OCI-LY3 (cell line): Measurements from ENCODE around the gene CARD19.

ENCODE experiments used
- H2AFZ ChIP-seq: fragments of 200-600, 300-600 bp; shearing (Covaris generic); 2 replicates; pipeline ENCODE4 v1.6.0; 2014; ENCODE audit warnings: antibody characterized with exemption, low read depth, low read length
- H3K27ac ChIP-seq: fragments of 200-600, 300-600 bp; sonication (generic); 2 replicates; pipeline ENCODE4 v1.5.1; 2014; ENCODE audit warnings: mild to moderate bottlenecking, low read length, moderate library complexity, mixed read lengths
- H3K27me3 ChIP-seq: fragments of 200-600, 300-600 bp; sonication (generic); 2 replicates; pipeline ENCODE4 v1.6.1; 2014; ENCODE audit warnings: low read depth, low read length, mixed read lengths
- H3K36me3 ChIP-seq: fragments of 200-600, 300-600 bp; sonication (generic); replicated peaks from 2 replicates; pipeline ENCODE3; 2014; ENCODE audit warnings: low read depth, low read length, mixed read lengths
- H3K4me1 ChIP-seq: fragments of 300-600, 200-600 bp; sonication (generic); 2 replicates; pipeline ENCODE4 v1.6.1; 2014; ENCODE audit warnings: low read length, mixed read lengths
- H3K4me2 ChIP-seq: fragments of 200-600, 300-600 bp; sonication (generic); 2 replicates; pipeline ENCODE4 v1.6.1; 2014; ENCODE audit warnings: low read length, mixed read lengths
- H3K4me3 ChIP-seq: fragments of 300-600, 200-600 bp; sonication (generic); 2 replicates; pipeline ENCODE4 v1.5.1; 2014; ENCODE audit warnings: antibody characterized with exemption, mild to moderate bottlenecking, low read length, moderate library complexity
- H3K79me2 ChIP-seq: fragments of 300-600, 200-600 bp; shearing (Covaris generic); 2 replicates; pipeline ENCODE4 v1.6.1; 2014; ENCODE audit warnings: mild to moderate bottlenecking, low read length, mixed read lengths
- H3K9ac ChIP-seq: fragments of 300-600, 200-600 bp; shearing (Covaris generic); 2 replicates; pipeline ENCODE4 v1.6.0; 2014; ENCODE audit warnings: mild to moderate bottlenecking, low read length, moderate library complexity
- H3K9me3 ChIP-seq: fragments of 200-600, 300-600 bp; shearing (Covaris generic); 2 replicates; pipeline ENCODE4 v1.6.1; 2014; ENCODE audit warnings: low read length, mixed read lengths; ENCODE audit not compliant: insufficient read depth
- H4K20me1 ChIP-seq: fragments of 200-600, 300-600 bp; sonication (generic); 2 replicates; pipeline ENCODE4 v1.6.1; 2016; ENCODE audit warnings: low read length, mixed read lengths; ENCODE audit not compliant: insufficient read depth
- CTCF ChIP-seq: fragments of 200-600, 300-600 bp; sonication (generic); IDR thresholded peaks from 2 replicates; pipeline ENCODE4 v1.5.1; 2014; ENCODE audit warnings: antibody characterized with exemption, low read length, low read depth
- EZH2phosphoT487 ChIP-seq: fragments of 200-600 bp; shearing (Covaris generic); IDR thresholded peaks from 2 replicates; pipeline ENCODE4 v1.6.1; 2018; ENCODE audit warnings: antibody characterized with exemption, mixed run types, low read depth

The CARD19 gene

GRCh38 chr9:93059011-93059714 is 36.9 kb upstream of the CARD19 start:
- Histone ChIP-seq H3K79me2 (peaks cover 14% of the 10 kb centered on the region), H3K4me3 (peak overlapping the region; percentile 89), H3K4me1 (peaks cover 41% of the 10 kb centered on the region), H4K20me1 (0 out of 2 replicates have a peak, but pooled peaks cover 6% of the 10 kb centered on the region), H2AFZ (peak overlapping the region; percentile 18; the same call in 1 of the 2 replicates), H3K4me2 (peak overlapping the region; percentile 100), H3K27ac (no peak overlapping the region), H3K36me3 (no peaks in the 10 kb centered on the region), H3K9ac (peak overlapping the region; percentile 76), H3K27me3 (no peaks in the 10 kb centered on the region), H3K9me3 (no peaks in the 10 kb centered on the region)
- TF ChIP-seq CTCF (no peak), EZH2phosphoT487 (no peak)

GRCh38 chr9:93059715-93060578 is 36.1 kb upstream of the CARD19 start:
- Histone ChIP-seq H3K4me3 (peak overlapping the region; percentile 89), H3K4me2 (peak overlapping the region; percentile 100), H3K4me1 (peaks cover 46% of the 10 kb centered on the region)

GRCh38 chr9:93060746-93061259 is 35.2 kb upstream of the CARD19 start:
- H3K36me3 ChIP-seq: no peaks in the 10 kb centered on the region
- H3K4me2 ChIP-seq: peak overlapping the region; percentile 100
- peaks cover 14% of the 10 kb centered on the region for H3K79me2 ChIP-seq
- 0 out of 2 replicates have a peak overlapping the region, but pooled peaks have one; percentile 6 for H3K4me3 ChIP-seq
- no peak overlapping the region for H3K27ac ChIP-seq
- H3K27me3 ChIP-seq: no peaks in the 10 kb centered on the region
- TF ChIP-seq CTCF (no peak), EZH2phosphoT487 (no peak)
- H3K4me1 ChIP-seq: peaks cover 46% of the 10 kb centered on the region
- H2AFZ ChIP-seq: no peak overlapping the region
- H3K9ac ChIP-seq: no peak overlapping the region
- no peaks in the 10 kb centered on the region for H3K9me3 ChIP-seq
- 0 out of 2 replicates have a peak, but pooled peaks cover 6% of the 10 kb centered on the region for H4K20me1 ChIP-seq

More at GRCh38 chr9:93059715-93060578, 36.1 kb upstream of the CARD19 start:
- Histone ChIP-seq H3K27ac (no peak overlapping the region), H4K20me1 (0 out of 2 replicates have a peak, but pooled peaks cover 6% of the 10 kb centered on the region), H2AFZ (peak overlapping the region; percentile 18; the same call in 1 of the 2 replicates), H3K9ac (peak overlapping the region; percentile 76), H3K27me3 (no peaks in the 10 kb centered on the region), H3K9me3 (no peaks in the 10 kb centered on the region), H3K36me3 (no peaks in the 10 kb centered on the region), H3K79me2 (peaks cover 14% of the 10 kb centered on the region)
- TF ChIP-seq CTCF: no peak
- no peak for TF ChIP-seq EZH2phosphoT487
